ENCODE measurements around the gene GJC2. TPM values are rescaled to one million over a fixed set of nuclear protein-coding genes. Genes with fewer than 3 reads are reported as not detected.

The GJC2 gene
- total RNA-seq, 4 donors from 2014 or later, result 6.9 to 15.1 (median 9.9) TPM

DNA sequence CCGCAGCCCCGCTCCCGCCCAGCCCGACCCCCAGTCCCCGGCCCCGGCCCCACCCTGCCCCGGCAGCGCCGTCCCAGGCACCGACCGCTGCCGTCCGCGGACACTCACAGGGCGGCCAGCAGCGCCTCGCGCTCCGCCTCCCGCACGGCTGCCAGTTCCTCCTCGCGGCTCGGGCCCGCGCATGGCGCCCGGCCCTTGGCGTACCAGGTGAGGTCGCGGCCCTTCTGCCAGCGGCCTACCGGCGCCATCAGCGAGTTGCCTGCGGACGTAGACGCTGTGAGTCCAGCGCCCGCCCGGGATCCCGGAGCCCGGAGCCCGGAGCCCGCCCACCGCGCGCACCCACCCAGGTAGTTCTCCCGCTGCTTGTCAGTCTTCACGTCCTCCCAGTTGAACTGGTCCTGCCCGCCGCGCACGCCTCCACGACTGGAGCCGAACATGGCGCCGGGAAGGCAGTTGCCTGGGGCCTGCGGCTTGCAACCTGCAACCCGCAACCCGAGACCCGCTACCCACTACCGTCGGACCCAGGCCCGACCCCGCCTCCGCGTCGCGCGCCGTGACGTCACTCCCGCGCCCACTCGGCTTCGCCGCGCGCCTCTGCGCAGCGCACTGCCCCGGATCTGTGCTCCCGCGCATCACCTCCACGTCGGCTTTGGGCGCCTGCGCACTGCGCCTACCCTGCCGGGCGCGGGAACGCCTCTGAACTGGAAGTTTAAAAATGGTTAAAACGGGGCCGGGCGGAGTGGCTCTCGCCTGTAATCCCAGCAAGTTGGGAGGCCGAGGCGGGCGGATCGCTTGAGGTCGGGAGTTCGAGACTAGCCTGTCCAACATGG lies 46.7 kb upstream of the GJC2 start, which contains the start of gene C1orf35:
Gene C1orf35 (minus strand): TSS at position 535 of the 830 bp plus-strand sequence. CDS start 98 bp downstream, at position 437.
- TF ChIP-seq EP300 (IDR thresholded peaks at IDR 0.05) (peak; percentile 82 to 97), POLR2A (IDR thresholded peaks at IDR 0.05) (peak; percentile 42 to 82)
- TF ChIP-seq, protein P1, sequence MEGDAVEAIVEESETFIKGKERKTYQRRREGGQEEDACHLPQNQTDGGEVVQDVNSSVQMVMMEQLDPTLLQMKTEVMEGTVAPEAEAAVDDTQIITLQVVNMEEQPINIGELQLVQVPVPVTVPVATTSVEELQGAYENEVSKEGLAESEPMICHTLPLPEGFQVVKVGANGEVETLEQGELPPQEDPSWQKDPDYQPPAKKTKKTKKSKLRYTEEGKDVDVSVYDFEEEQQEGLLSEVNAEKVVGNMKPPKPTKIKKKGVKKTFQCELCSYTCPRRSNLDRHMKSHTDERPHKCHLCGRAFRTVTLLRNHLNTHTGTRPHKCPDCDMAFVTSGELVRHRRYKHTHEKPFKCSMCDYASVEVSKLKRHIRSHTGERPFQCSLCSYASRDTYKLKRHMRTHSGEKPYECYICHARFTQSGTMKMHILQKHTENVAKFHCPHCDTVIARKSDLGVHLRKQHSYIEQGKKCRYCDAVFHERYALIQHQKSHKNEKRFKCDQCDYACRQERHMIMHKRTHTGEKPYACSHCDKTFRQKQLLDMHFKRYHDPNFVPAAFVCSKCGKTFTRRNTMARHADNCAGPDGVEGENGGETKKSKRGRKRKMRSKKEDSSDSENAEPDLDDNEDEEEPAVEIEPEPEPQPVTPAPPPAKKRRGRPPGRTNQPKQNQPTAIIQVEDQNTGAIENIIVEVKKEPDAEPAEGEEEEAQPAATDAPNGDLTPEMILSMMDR (IDR thresholded peaks at IDR 0.05), result peak in 1 of 5 experiments; percentile 53
- H3K36me3 ChIP-seq, result peaks cover 0 to 66% (median 8%) of the 10 kb centered on the region in 3 donors
- peak; percentile 83 to 86 for DNase-seq (ENCODE audit: low spot score in 2 of 2)
- peak within 1 kb of the TSS; percentile 83 to 98 (median 90) for H3K27ac ChIP-seq
- WGBS, 2 donors, result 0% methylated on average over 48 to 67 of the region's 104 CpGs
- peaks cover 0 to 43% (median 17%) of the 10 kb centered on the region in 4 donors for H3K4me1 ChIP-seq
- no peaks in the 10 kb centered on the region for H3K27me3 ChIP-seq
- no peaks in the 10 kb centered on the region for H3K9me3 ChIP-seq
- peak within 1 kb of the TSS; percentile 65 to 100 (median 78) for H3K4me3 ChIP-seq

DNA sequence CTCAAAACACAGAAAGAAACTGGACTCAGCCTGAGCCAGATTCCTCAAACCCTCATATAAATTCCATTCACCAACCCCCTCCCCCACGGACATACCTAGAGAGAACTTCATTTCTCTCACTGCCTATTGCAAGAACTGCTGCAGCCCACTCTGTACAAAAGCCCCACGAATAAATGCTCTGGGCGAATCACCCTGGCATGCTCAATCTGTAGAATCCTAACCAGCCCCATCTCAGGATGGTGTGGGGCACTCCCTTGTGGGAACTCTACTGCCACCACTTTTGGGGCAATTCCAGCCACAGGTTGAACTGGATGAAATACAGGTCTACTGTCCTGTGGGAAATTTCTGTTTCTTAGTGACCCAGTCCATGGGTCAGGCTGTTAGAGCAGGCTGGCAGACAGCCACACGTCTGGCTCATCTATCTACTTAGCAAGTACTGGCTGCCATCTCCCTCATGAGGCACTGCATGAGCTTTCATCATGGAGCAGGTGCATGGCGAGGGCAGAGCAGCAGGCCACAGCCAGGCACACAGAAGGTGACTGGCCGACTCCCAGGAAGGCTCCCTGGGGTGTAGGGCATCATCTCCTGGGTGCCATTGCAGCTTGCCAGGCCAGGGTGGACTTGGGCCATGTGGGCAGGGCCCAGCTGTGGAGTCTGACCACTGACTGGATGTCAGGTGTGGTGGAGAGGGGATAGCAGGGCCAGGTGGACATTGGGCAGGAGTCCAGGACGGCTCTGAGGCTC lies 45.0 kb upstream of the GJC2 start:
- no peak for DNase-seq (ENCODE audit: low spot score in 2 of 2)
- H3K9me3 ChIP-seq, result no peaks in the 10 kb centered on the region
- WGBS, 2 donors, result 71 to 74% methylated on average over 4 to 7 of the region's 7 CpGs

DNA sequence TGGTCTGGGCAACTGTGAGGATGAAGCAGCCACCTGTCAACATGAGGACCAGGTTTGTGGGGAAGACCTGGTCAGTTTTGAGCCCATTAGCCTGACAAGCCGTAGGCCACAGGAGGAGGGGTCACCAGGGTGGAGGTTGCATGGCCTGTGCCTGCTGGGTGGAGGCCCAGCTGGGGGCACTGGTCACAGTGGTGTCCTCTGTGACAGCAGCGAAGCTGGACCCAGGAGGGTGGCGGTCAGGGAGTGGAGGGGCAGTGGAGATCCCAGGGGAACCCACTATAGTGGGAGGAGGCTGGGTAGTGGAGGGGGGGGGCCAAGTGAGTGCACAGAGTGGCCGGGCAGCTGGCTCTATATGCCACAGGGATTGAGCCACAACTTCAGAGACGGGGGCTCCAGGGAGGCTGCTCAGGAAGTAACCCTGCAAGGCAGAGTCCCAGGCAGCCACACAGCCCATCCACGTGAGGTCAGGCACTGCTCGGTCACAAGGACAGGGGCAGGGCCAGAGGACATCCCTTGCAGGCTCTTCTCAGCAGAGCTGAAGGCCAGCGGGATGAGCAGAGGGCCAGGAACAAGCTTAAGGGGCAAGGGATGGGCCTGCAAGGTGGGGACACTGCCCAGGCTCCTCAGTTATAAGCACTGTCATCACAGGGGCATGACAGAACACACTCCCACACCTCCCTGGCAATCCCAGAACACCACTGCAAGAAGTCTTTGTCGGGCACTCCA lies 44.3 kb upstream of the GJC2 start:
- Histone ChIP-seq H3K9me3 (no peaks in the 10 kb centered on the region), H3K27me3 (no peaks in the 10 kb centered on the region), H3K27ac (peak overlapping the region in 1 of 4 donors; percentile 11), H3K36me3 (peaks cover 0 to 42% (median 0%) of the 10 kb centered on the region in 3 donors), H3K4me1 (peaks cover 0 to 50% (median 29%) of the 10 kb centered on the region in 4 donors), H3K4me3 (no peak overlapping the region)
- DNase-seq (ENCODE audit: low spot score in 2 of 2), result no peak
- TF ChIP-seq, protein P1 (IDR thresholded peaks at IDR 0.05), result no peak
- TF ChIP-seq POLR2A (IDR thresholded peaks at IDR 0.05) (no peak), EP300 (IDR thresholded peaks at IDR 0.05) (no peak)
- 62 to 71% methylated on average over 9 of the region's 9 CpGs for WGBS, 2 donors

More for the DNA sequence above, 45.0 kb upstream of the GJC2 start:
- Histone ChIP-seq H3K4me1 (peaks cover 0 to 47% (median 25%) of the 10 kb centered on the region in 4 donors), H3K27ac (peak overlapping the region in 2 of 4 donors; percentile 43 to 96), H3K4me3 (no peak overlapping the region), H3K36me3 (peaks cover 0 to 49% (median 0%) of the 10 kb centered on the region in 3 donors), H3K27me3 (no peaks in the 10 kb centered on the region)
- no peak for TF ChIP-seq EP300 (IDR thresholded peaks at IDR 0.05)
- no peak for TF ChIP-seq POLR2A (IDR thresholded peaks at IDR 0.05)

DNA sequence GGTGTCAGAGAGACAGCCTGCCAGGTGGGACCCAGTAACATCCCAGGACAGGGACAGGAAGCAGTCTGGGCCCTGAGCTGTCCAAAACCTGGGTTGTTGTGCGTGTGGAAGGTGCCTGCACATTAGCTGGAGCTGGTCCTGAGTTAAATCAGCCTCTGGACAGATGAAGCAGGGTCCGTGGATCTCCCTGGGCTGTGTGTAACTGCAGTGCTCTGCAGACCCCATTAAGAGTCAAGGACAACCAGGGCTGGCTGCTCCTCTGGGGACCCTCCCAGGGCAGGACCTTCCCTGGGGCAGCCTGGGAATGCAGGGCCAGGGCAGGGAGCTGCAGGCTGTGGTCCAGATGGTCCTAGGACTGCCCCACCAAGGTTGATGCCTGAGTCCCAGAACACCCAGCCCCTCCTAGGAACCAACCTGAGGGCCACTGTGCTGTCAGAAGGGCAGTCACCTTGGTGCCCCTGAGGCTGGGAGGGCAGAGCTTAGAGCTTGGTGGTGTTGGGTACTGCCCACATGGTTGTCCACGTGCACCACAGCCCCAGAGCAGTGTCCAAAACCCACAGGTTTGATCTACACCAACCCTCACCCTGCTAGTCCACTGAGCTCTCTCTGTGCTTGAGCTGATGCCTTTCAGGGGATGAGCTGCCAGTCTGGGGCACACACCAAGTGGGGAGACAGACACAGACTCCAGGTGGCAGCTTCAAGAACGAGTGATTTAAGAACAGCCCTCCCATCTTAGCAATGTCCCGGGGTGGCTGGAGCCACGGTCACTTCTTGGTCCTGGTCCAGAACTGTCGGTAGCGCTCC lies 43.5 kb upstream of the GJC2 start:
- Histone ChIP-seq H3K9me3 (no peaks in the 10 kb centered on the region), H3K27me3 (no peaks in the 10 kb centered on the region), H3K4me1 (peaks cover 0 to 48% (median 29%) of the 10 kb centered on the region in 4 donors), H3K4me3 (no peak overlapping the region), H3K36me3 (peaks cover 0 to 34% (median 0%) of the 10 kb centered on the region in 3 donors), H3K27ac (no peak overlapping the region)
- TF ChIP-seq, protein P1 (IDR thresholded peaks at IDR 0.05), result no peak
- TF ChIP-seq EP300 (IDR thresholded peaks at IDR 0.05) (no peak), POLR2A (IDR thresholded peaks at IDR 0.05) (no peak)
- WGBS, 2 donors, result 73 to 82% methylated on average over 8 of the region's 8 CpGs
- no peak for DNase-seq (ENCODE audit: low spot score in 2 of 2)

DNA sequence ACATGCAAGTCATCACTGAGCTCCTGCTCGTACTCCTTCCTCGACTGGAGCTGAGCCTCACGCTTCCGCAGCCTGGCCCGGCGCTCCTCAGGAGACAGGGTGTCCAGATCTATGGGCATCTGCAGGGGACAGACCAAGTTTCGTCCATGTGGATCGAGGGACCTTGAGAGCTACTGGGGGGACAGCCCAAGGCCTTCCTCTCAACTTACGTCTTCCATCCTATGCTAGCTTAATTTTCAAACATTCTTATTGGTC lies 43.0 kb upstream of the GJC2 start:
- TF ChIP-seq EP300 (IDR thresholded peaks at IDR 0.05), result no peak
- Histone ChIP-seq H3K9me3 (no peaks in the 10 kb centered on the region), H3K27ac (no peak overlapping the region), H3K4me1 (peaks cover 0 to 42% (median 25%) of the 10 kb centered on the region in 4 donors), H3K27me3 (no peaks in the 10 kb centered on the region), H3K36me3 (peaks cover 0 to 32% (median 0%) of the 10 kb centered on the region in 3 donors), H3K4me3 (no peak overlapping the region)
- WGBS, 2 donors, result 86% methylated on average over 9 of the region's 9 CpGs
- DNase-seq (ENCODE audit: low spot score in 2 of 2), result no peak

Data from tibial nerve (tissue), 4 donors.